Stimulated activated naive CD8-positive, alpha-beta T cell treated with anti-CD3 and anti-CD28 coated beads, Interleukin-15, amount 100 ng/mL, for 72 hours (primary cell): Measurements from ENCODE around the gene RNF133.

Experiments
- ATAC-seq: fragments of 150-1000 bp; cut with Tn5 transposase; 2 replicates; pipeline ENCODE4 v1.10.0; 2021; ENCODE audit warnings: mild to moderate bottlenecking, moderate library complexity
- DNase-seq, 2 donors: peaks; one replicate each; pipeline ENCODE4 v3.0.0; 2021 to 2022
- H3K27ac Mint-ChIP-seq, 2 donors: one replicate each; pipeline ENCODE4 v1.8.0; 2022; ENCODE audit warnings: mild to moderate bottlenecking in 2 of 2, mixed read lengths in 2 of 2, moderate library complexity in 2 of 2
- H3K27me3 Mint-ChIP-seq: one replicate; pipeline ENCODE4 v1.8.0; 2022; ENCODE audit warnings: mixed read lengths
- H3K4me1 Mint-ChIP-seq: one replicate; pipeline ENCODE4 v1.8.0; 2022; ENCODE audit warnings: mild to moderate bottlenecking, mixed read lengths
- H3K4me3 Mint-ChIP-seq, 2 donors: one replicate each; pipeline ENCODE4 v1.8.0; 2022; ENCODE audit warnings: mild to moderate bottlenecking in 2 of 2, mixed read lengths in 2 of 2, moderate library complexity in 1 of 2
- H3K9me3 Mint-ChIP-seq, 2 donors: one replicate each; pipeline ENCODE4 v1.8.0; 2022; ENCODE audit warnings: mixed read lengths in 2 of 2

Gene RNF133, protein sequence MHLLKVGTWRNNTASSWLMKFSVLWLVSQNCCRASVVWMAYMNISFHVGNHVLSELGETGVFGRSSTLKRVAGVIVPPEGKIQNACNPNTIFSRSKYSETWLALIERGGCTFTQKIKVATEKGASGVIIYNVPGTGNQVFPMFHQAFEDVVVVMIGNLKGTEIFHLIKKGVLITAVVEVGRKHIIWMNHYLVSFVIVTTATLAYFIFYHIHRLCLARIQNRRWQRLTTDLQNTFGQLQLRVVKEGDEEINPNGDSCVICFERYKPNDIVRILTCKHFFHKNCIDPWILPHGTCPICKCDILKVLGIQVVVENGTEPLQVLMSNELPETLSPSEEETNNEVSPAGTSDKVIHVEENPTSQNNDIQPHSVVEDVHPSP

DNA sequence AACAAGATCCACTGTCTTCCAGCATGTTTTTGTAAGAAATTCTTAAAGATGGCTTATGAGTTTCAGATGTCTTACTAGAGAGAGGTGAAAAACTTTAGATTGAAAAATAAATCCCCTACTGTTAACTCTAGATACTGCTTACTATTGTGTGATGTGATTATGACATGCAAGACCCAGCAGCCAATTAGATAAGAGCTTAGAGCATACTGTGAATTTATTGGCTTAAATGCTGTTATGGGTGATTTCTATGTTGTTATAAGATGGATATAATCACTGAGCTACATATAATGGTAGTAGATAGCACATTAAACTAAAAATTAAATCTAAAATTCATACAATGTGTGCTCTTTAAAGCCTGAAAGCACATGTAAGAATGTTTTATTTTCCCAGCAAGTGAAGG lies at the start of gene RNF133:
Gene RNF133 (minus strand): TSS at position 101 of the 400 bp plus-strand sequence. CDS start 199 bp downstream, outside the sequence.
- H3K9me3 Mint-ChIP-seq, result peaks cover 7 to 8% of the 10 kb centered on the region in 2 donors
- H3K27me3 Mint-ChIP-seq, result no peaks in the 10 kb centered on the region
- ATAC-seq (no peak), DNase-seq (no peak)
- H3K27ac Mint-ChIP-seq, result no peak within 1 kb of the TSS
- H3K4me1 Mint-ChIP-seq, result no peaks in the 10 kb centered on the region
- no peak within 1 kb of the TSS for H3K4me3 Mint-ChIP-seq

- Mint-ChIP-seq H3K27me3 (no peaks in the 10 kb centered on the region), H3K27ac (no peak overlapping the region), H3K4me3 (no peak overlapping the region), H3K9me3 (peaks cover 3 to 6% of the 10 kb centered on the region in 2 donors), H3K4me1 (no peaks in the 10 kb centered on the region)
- ATAC-seq, result no peak
- DNase-seq, result no peak
Observed at GRCh38 chr7:122748195-122748594, 49.3 kb upstream of the RNF133 start.

DNA sequence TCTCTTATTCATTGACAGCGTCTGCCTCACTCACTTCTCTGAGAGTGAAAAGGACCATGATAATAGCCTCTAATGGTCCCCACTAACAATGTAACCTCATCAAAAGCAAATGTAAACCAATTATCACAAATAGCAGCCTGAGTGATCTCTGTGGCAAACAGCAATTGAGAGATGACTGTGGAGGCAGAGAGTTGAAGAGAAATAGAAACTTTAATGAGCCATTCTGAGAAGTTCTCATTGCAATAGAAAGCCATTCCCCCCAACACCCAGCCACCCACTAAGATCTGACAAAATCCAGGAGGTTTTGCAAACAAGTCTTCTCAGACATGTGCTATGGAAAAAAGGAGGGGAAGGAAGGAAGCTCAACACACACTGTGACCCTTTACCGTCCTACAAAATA lies 48.0 kb upstream of the RNF133 start:
- DNase-seq (no peak), ATAC-seq (no peak)
- Mint-ChIP-seq H3K27me3 (no peaks in the 10 kb centered on the region), H3K9me3 (peaks cover 3 to 6% of the 10 kb centered on the region in 2 donors), H3K27ac (no peak overlapping the region), H3K4me1 (no peaks in the 10 kb centered on the region), H3K4me3 (no peak overlapping the region)

- Mint-ChIP-seq H3K27ac (no peak overlapping the region), H3K4me3 (no peak overlapping the region), H3K4me1 (no peaks in the 10 kb centered on the region), H3K9me3 (peaks cover 0 to 8% of the 10 kb centered on the region in 2 donors), H3K27me3 (no peaks in the 10 kb centered on the region)
- DNase-seq (no peak), ATAC-seq (no peak)
Observed at GRCh38 chr7:122743211-122743610, 44.3 kb upstream of the RNF133 start.

DNA sequence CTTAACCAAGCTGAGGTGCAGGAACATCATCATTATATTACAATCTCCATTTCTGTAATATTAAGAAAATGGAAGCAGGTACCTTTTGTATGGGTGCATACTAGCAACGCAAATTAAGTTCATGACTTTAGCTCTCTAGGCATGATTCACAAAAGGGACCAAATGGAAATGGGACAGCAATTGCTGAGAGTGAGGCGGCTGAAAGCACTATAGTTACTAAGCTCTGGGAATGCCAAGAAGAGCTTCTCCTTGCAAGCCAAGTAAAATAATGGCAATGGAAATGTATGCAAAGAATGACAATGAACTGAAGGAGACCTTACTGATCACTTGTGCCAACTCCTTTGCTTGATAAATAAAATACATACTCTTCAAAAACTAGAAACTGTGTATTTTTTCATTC lies 40.0 kb upstream of the RNF133 start:
- no peak overlapping the region for H3K4me3 Mint-ChIP-seq
- DNase-seq, result no peak
- no peaks in the 10 kb centered on the region for H3K4me1 Mint-ChIP-seq
- H3K27me3 Mint-ChIP-seq, result no peaks in the 10 kb centered on the region
- H3K9me3 Mint-ChIP-seq, result peaks cover 0 to 8% of the 10 kb centered on the region in 2 donors
- ATAC-seq, result no peak
- no peak overlapping the region for H3K27ac Mint-ChIP-seq

- ATAC-seq (no peak), DNase-seq (no peak)
- no peaks in the 10 kb centered on the region for H3K27me3 Mint-ChIP-seq
- H3K4me3 Mint-ChIP-seq, result no peak overlapping the region
- no peak overlapping the region for H3K27ac Mint-ChIP-seq
- no peaks in the 10 kb centered on the region for H3K4me1 Mint-ChIP-seq
- peaks cover 0 to 8% of the 10 kb centered on the region in 2 donors for H3K9me3 Mint-ChIP-seq
Observed at GRCh38 chr7:122736183-122736582, 37.3 kb upstream of the RNF133 start.

- no peak overlapping the region for H3K4me3 Mint-ChIP-seq
- no peak for ATAC-seq
Observed at GRCh38 chr7:122727759-122728158, 28.8 kb upstream of the RNF133 start.

GRCh38 chr7:122727354-122727753 lies 28.4 kb upstream of the RNF133 start:
- ATAC-seq (no peak), DNase-seq (no peak)
- Mint-ChIP-seq H3K4me1 (no peaks in the 10 kb centered on the region), H3K27me3 (no peaks in the 10 kb centered on the region), H3K4me3 (no peak overlapping the region), H3K9me3 (peaks cover 0 to 4% of the 10 kb centered on the region in 2 donors), H3K27ac (no peak overlapping the region)

More at GRCh38 chr7:122727759-122728158, 28.8 kb upstream of the RNF133 start:
- no peak for DNase-seq
- Mint-ChIP-seq H3K27ac (no peak overlapping the region), H3K4me1 (no peaks in the 10 kb centered on the region), H3K27me3 (no peaks in the 10 kb centered on the region), H3K9me3 (peaks cover 0 to 4% of the 10 kb centered on the region in 2 donors)

GRCh38 chr7:122726881-122727280 lies 28.0 kb upstream of the RNF133 start:
- Mint-ChIP-seq H3K9me3 (peaks cover 0 to 4% of the 10 kb centered on the region in 2 donors), H3K4me1 (no peaks in the 10 kb centered on the region), H3K4me3 (no peak overlapping the region)

DNA sequence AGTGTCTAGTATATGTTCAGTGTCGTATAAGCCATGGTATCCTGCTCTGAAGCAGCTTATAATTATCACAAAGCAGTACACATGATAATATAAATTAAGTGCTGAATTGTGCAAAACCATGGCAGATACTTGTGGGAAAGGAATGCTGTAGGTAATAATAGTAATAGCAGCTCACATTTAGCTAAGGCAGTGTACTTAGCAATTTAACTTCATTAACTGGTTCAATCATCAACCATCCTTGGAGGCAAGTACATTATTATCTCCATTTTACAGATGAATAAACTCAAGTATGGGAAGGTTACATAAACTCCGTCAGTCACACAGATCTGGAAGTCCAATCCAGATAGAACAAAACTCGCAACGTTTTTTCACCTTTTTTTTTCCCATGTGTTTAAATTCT lies 25.4 kb upstream of the RNF133 start:
- no peak for ATAC-seq
- Mint-ChIP-seq H3K4me3 (no peak overlapping the region), H3K27ac (no peak overlapping the region), H3K27me3 (no peaks in the 10 kb centered on the region), H3K9me3 (peaks cover 4 to 7% of the 10 kb centered on the region in 2 donors), H3K4me1 (no peaks in the 10 kb centered on the region)
- DNase-seq, result no peak

More at GRCh38 chr7:122726881-122727280, 28.0 kb upstream of the RNF133 start:
- DNase-seq, result no peak
- H3K27me3 Mint-ChIP-seq, result no peaks in the 10 kb centered on the region
- no peak for ATAC-seq
- no peak overlapping the region for H3K27ac Mint-ChIP-seq

- DNase-seq (no peak), ATAC-seq (no peak)
- Mint-ChIP-seq H3K9me3 (peaks cover 4 to 7% of the 10 kb centered on the region in 2 donors), H3K27me3 (no peaks in the 10 kb centered on the region), H3K27ac (no peak overlapping the region), H3K4me3 (no peak overlapping the region), H3K4me1 (no peaks in the 10 kb centered on the region)
Observed at GRCh38 chr7:122719010-122719578, 20.2 kb upstream of the RNF133 start.

DNA sequence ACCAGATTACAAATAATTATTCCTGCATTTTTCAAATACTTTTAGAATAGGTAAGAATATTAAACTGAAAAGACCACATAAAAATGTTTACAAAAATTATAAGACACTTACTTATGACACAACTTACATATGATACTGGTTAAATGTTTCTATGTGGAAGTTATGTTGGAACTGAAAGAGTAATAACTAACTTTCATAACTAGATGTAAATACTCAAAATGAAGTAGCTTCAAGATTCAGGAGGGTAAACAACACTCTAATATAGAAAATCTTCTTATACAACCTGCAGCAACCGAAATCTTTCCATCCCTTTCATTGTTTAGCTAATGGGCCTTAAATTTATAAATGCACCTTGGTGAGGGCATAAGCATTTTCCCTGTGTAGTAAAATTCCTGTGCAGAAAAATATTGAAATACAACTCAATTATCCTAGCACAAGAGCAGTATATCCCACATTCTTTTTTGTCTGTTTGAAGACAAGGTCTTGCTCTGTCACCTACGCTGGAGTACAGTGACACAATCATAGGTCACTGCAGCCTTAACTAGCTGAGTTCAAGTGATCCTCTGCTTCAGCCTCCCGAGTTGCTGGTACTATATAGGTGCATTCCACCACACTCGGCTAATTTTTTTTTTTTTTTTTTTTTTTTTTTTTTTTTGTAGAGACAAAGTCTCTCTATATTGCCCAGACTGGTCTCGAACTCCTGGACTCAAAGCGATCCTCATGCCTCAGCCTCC lies 18.6 kb upstream of the RNF133 start:
- Mint-ChIP-seq H3K4me1 (no peaks in the 10 kb centered on the region), H3K27me3 (no peaks in the 10 kb centered on the region), H3K9me3 (peaks cover 4 to 7% of the 10 kb centered on the region in 2 donors), H3K4me3 (no peak overlapping the region), H3K27ac (no peak overlapping the region)
- ATAC-seq (no peak), DNase-seq (no peak)

DNA sequence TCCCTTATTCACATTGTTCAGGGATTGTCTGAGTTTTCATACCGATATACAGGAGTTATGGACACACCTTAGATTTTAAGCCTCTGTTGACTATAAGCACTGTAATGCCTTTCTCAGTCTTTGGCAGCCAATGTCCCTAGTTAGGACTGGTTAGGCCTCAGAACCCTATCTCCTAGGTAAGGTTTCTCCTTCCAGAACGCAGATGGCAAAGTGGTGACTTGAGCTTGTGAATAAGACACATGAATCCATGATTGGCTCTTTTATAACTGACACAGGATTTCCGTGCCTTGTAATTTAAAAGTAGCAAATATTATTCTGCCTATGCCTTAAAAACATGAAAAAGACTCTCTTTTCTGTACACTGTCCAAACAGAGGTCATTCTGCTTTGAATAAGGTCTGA lies 16.3 kb upstream of the RNF133 start:
- Mint-ChIP-seq H3K4me3 (no peak overlapping the region), H3K4me1 (no peaks in the 10 kb centered on the region), H3K27ac (no peak overlapping the region), H3K27me3 (no peaks in the 10 kb centered on the region), H3K9me3 (peaks cover 0 to 4% of the 10 kb centered on the region in 2 donors)
- DNase-seq (no peak), ATAC-seq (no peak)

DNA sequence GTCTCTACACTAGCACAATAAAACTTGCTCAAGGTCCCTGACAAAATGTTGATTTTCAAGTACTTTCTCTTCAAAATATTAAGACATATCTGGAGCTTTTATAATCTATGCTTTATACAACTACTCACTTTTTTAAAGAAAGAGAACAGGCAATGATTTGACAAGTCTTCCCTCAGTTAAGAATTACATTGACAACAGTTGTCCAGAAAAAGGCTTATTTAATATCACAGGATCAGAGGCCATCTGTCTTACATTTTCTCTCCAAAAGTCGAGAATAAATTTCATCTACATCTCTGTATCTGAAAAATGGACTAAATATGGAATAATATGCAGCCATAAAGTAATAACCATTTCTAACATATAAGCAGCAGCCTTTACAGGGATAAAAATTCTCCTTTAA lies 12.0 kb upstream of the RNF133 start:
- ATAC-seq, result no peak
- DNase-seq, result no peak
- Mint-ChIP-seq H3K27ac (no peak overlapping the region), H3K4me3 (no peak overlapping the region), H3K9me3 (no peaks in the 10 kb centered on the region), H3K4me1 (no peaks in the 10 kb centered on the region), H3K27me3 (no peaks in the 10 kb centered on the region)

DNA sequence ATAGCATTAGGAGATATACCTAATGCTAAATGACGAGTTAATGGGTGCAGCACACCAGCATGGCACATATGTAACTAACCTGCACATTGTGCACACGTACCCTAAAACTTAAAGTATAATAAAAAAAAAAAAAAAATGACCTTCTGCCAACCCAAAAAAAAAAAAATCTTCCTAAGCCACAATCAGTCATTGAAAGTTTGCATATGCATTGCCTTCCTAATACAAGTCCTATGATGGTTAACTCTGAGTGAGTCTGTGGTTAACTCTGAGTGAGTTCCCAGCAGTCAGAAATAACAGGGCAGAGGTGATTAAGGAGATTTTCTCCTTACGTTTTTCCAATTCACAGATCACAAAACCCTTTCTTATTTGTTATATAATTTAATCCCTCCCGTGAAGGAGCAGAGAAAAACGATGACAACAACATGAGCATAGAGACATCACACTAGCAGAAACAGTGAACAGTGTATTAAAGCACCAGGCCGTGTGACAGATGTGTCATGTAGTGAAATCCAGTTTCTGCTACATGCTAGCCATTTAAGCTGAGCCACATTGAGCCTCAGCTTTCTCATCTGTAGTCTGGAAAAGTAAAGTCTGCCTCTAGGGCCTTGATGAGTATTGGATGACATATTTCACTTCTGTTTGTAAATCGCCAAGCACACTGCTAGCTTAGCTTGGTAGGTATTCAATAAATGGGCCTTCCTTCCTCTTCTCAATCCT lies 11.2 kb upstream of the RNF133 start:
- Mint-ChIP-seq H3K27me3 (no peaks in the 10 kb centered on the region), H3K9me3 (no peaks in the 10 kb centered on the region), H3K27ac (no peak overlapping the region), H3K4me3 (no peak overlapping the region), H3K4me1 (no peaks in the 10 kb centered on the region)
- DNase-seq (no peak), ATAC-seq (no peak)
